Activated CD8-positive, alpha-beta memory T cell treated with anti-CD3 and anti-CD28 coated beads, Interleukin-2, amount 50 U/mL, for 4 hours (primary cell): ENCODE results near the gene CERCAM.

Experiments
- DNase-seq: peaks from one replicate; pipeline ENCODE4 v3.0.0-alpha.2; 2020

CERCAM gene, protein sequence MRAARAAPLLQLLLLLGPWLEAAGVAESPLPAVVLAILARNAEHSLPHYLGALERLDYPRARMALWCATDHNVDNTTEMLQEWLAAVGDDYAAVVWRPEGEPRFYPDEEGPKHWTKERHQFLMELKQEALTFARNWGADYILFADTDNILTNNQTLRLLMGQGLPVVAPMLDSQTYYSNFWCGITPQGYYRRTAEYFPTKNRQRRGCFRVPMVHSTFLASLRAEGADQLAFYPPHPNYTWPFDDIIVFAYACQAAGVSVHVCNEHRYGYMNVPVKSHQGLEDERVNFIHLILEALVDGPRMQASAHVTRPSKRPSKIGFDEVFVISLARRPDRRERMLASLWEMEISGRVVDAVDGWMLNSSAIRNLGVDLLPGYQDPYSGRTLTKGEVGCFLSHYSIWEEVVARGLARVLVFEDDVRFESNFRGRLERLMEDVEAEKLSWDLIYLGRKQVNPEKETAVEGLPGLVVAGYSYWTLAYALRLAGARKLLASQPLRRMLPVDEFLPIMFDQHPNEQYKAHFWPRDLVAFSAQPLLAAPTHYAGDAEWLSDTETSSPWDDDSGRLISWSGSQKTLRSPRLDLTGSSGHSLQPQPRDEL

DNA sequence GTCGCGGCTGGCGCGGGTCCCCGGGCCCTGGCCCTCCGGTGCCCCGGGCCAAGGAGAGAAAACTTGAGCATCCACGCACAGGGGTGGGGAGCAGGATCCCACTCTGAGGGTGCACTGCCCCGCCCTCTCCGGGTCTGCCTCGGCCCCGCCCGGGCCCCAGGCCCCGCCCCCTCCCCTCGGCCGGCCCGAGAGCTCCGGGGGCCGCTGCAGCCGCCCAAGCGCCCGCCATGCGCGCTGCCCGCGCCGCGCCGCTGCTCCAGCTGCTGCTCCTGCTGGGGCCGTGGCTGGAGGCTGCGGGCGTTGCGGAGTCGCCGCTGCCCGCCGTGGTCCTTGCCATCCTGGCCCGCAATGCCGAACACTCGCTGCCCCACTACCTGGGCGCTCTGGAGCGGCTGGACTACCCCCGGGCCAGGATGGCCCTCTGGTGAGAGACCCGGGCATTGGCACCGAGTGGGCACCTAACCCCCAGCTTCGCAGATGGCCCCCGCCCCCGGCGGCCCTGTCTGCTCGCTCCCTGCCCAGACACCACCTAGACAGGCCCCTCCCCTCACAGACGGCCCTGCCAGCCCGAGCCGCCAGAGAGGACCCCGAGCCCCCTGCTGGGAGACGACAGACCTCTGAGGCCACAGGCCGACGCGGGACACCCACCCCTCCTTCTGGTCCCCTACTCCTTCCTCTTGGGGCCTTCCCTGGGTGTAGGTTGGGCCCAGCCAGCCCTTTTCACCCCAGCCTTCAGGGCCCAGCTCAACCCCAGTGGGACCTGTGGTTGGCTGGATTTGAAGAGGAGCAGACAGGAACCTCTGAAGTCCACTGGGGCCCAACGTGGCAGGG is at the start of gene CERCAM:
Gene CERCAM, plus strand, starts transcription at position 207 of the 831 bp plus-strand sequence. Its CDS starts 21 bp downstream, at position 228.
- DNase-seq, result peak; percentile 63

DNA sequence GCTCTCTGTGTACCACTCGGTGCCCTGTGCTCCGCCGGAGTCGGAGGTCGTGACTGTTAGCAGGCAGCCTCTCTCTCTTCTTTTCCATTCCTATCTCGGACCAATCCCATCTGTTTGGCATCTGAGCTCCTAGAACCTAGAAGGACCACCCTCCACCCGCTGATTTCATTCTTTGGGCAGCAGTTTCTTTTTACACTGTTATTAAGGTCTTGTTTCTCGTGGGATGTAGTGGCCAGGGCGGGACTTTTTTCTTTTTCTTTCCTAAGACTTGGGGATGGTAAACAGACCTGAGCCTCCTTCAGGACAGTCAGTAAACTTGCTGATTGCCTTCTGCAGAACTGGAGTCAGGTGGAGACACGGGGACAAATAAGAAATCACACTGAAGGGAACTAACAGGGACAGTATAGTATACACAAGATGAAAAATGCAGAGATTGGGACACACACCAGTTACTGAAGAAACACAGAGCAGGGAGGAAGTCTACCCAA is 49.0 kb upstream of the CERCAM start:
- DNase-seq, result no peak

DNA sequence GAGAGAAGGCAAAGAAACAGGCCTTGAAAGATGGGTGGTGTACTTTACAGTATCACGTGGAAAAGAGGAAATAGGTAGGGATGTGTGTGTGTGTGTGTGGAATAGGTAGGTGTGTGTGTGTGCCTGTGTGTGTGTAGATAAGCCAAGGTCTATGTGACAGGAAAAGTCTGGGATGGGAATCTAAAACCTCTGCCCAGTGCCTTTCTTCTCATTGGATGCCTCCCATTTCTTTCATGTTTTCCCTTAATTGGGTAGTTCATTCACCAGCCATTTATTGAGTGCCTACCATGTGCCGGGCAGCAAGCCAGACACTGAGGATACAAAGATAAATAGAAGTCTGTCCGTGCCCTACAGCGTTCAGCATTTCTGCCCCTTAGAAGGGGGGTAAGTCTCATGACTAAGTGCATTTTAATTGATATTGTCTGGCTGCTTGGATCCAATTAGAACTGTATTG is 48.4 kb upstream of the CERCAM start:
- no peak for DNase-seq

DNA sequence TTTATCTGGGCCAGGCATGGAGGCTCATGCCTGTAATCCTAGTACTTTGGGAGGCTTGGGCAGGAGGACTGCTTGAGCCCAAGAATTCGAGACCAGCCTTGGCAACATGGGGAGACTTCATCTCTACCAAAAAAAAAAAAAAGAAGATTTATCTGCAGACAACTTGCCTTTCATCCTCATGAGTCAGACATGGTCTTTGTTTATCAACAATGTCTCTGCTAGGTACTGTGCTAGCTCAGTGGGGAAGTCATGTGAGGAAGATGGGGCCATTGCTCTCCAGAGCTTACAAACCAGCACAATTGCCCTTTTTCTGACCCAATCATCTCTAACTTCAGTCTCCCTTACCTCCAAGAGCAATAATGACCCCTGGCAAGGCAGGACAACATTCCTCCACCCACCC is 47.9 kb upstream of the CERCAM start:
- DNase-seq, result no peak

DNA sequence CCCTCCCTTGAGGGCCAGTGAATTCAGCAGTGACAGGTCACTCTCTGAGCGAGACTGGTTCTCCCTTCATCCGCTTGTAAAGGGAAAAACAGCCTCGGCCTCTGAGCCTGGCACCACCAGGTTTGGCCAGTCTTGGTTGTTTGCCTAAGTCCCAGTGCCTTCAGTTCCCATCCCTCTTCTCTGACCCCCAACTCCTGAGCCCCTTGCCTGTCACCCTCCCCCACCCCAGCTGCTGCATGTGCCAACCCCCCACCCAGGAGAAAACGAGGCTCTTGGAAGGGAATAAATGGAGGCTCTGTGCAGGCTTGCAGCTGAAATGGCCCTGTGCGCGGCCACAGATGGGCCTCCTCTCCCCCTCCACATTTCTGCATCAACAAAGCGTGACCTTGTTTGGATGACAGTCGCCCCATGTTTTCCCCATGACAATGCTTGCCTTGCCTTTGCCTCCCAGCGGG is 46.4 kb upstream of the CERCAM start:
- no peak for DNase-seq

DNA sequence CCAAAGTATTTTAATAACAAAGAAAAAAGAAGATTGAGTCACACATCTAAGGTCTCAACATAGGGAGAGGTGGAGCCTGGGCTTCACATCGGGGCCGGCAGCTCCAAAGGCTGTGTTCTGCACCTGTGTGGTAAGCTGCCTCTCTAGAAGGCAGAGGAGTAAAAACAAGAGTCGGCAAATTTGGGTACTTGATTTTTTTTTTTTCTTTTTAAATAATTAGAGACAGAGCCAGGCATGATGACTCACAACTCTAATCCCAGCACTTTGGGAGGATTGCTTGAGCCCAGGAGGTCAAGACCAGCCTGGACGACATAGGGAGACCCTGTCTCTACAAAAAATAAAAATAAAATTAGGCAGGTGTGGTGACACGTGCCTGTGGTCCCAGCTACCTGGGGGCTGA is 44.8 kb upstream of the CERCAM start:
- no peak for DNase-seq

DNA sequence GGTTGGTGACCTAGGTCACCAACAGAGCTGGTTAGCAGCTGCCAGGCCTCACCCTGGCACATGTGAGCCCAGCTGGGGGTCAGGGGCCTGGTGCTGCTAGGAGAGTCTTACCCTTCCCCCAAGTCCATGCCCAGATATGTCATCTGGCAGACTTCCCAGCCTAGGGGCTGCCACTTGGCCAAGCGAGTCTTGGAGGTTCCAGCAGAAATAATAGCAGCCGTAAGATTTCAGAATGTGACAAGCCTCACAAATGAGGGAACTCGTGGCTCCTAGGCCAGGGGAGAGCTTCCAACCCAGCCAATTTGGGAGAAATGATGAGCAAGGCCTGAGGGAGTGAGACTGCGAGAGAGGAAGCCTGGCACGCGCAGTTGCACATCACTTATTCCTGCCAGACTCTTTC is 38.4 kb upstream of the CERCAM start:
- DNase-seq, result no peak

DNA sequence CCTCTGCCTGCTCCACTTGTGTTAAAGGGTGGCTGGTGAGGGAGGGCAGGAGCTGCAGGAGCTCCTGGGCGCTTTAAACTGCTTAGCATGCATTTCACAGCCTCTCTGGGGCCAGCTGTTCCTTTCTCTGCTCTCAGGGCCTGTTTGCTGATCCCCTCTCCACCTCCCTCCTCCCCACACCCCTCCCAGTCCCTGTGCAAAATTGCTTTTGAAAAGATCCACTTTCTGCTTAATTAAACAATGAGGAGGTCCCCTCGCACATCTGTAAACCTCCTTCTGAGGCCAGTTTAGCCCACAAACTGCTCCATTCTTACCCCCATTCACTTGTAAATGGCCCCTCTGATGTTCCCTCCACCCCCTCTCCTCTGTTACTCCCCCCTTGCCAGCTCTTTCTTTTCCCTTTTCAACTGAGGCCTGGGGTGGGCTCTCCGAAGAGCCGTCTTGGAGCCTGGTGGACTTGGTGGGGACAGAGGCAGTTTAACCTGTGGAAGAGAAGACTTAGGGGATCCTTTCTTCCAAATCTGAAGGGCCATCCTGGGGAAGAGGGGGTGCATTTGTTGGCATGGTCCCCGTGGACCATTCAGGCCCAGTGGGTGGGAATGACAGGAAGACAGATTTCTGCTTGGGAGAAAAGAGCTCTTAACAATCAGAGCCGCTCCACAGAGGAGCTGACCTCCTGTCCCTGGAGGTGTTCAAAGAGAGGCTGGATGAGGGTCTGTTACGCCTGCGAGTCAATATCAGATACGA is 37.5 kb upstream of the CERCAM start:
- no peak for DNase-seq

DNA sequence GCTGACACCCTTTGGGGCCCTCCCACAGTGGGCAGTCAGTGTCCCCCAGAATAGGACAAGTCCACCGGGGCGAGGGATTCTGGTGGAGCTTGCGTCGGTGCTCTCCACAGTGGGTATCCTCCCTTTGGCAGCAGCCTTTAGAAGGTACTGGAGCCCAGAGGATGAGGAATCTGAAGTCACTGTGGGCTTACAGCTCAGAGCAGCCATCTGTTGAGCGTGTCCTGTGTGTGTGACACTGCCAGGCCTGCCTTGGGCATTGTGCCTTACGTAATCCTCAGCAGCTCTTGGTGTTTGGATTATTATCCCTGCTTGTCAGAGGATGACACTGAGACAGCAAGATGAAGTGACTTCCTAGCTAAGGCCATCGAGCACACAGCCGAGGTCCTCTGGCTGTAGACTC is 36.9 kb upstream of the CERCAM start:
- DNase-seq, result no peak

DNA sequence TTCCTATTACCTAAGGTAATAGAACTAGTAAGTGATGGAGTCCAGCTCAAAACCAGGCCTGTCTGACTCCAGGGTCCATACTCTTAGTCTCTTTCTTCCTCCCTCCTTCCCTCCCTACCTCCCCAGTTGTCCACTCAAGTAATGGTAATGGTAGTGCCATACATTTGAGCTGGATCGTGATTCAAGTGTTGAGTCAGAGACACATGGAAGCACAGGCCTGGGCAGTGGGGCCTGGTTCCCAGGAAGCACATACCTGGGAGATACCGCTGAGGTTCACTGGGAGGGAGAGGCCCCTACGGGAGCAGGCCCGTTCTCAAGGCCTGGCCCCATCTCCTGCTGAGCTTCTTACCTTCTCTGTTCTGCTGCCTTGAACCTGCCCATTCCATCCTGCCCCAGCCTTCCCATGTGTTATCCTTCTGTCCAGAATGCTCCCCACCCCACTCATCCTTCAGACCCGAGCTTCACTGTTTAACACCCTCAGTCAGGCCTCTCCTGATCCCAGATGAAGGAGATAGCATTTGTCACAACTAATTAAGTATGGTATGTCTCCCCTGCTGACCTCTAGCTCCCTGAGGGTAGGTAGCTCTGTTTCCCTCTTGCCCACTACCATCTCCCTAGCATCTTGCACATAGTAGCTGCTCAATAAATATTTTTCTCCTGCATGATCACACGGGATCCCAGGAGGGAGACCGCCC is 35.7 kb upstream of the CERCAM start:
- no peak for DNase-seq

DNA sequence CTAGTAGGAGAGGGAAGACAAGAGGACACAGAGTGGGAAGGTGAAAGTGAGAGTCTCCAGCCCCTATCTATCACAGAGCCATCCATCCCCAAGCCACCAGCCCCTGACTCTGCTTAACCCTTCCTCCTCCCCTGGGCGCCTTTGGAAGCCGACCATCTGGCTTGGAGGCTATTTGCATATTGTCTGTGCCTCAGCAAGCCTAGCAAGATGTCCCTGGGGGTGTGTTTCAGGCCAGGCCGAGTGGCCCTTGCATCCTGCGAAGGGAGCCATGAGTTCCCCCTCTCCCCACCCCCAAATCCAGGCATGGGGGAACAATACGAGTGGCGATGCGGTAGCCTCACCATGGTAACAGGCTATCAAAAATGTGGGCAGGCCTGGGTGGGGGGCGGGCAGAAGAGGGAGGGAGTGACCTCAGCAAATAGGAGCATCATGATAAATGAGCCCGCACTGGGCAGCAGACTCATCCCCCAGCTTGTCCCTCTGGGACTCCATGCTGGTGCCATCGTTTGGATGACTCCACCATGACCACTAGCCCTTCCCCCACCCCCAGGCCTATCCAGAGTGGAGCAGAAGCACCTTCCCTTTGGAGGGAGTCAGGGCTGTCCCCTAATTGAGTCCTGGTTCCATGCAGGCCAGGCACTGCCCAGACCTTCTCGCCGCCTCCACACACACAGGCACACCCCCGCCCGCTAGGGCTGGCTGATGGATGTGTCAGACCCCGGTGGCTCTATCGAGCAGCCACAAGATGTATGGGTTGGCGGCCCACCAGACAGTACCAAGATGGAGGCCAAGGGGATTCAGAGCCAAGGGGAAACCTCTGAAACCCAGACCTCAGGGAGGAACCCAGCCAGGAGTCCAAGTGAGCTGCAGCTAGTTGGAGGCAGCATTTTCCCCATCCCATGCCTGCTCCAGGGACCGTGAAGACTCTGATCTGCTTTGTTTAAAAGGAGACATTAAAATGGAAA is 34.9 kb upstream of the CERCAM start:
- no peak for DNase-seq

DNA sequence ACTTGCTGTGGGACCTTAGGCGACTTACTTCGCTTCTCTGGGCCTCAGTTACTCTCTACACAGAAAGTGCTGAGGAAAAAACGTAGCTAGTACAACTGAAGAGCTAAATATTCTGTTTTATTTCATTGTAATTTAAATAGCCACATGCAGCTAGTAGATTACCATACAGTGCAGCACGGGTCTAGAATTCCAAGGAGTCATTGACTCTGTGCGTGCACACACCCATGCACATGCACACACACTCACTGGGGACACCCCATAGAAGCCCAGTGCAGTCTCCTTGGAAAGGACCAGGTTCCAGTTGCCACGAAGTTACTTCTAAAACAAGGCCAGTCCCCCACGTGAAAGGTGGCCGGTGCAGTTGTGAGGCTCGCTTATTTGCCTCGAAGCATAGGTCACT is 32.5 kb upstream of the CERCAM start:
- DNase-seq, result no peak

DNA sequence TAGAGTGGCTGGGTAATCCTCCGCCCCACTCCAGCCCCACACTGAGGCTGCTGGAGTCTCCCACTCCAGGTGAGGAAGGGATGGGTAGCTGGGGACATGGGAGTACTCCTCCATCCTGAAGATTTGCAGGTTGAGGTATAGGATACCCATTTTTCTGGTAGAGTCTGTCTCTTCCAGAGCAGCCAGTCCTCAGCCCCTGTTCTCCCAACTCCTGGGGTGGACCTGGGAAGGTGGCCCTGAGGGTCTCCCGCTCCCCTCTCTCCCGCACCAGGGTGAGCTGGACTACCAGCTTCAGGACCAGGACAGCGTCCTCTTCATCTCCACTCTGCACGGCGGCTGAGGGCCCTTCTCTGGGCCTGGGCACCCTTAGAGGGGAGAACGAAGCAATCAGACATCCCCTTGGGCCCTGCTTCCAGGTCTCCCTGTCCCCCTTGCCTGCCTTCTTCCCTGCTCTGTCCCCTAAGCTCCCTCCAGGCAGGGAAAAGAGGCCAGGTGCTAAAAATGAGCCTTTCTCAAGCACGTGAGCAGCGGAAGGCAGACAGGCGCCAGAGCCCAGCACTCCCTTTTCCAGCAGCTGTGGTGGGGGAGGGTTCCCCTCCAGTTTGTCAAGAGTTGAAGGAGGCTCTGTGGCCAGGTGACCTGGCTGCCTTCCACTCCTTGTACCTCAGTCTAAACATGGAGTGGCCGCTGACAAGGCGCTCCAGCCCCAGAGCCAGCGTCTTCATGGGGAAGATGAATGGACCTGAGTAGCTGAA is 31.1 kb upstream of the CERCAM start:
- DNase-seq, result no peak

DNA sequence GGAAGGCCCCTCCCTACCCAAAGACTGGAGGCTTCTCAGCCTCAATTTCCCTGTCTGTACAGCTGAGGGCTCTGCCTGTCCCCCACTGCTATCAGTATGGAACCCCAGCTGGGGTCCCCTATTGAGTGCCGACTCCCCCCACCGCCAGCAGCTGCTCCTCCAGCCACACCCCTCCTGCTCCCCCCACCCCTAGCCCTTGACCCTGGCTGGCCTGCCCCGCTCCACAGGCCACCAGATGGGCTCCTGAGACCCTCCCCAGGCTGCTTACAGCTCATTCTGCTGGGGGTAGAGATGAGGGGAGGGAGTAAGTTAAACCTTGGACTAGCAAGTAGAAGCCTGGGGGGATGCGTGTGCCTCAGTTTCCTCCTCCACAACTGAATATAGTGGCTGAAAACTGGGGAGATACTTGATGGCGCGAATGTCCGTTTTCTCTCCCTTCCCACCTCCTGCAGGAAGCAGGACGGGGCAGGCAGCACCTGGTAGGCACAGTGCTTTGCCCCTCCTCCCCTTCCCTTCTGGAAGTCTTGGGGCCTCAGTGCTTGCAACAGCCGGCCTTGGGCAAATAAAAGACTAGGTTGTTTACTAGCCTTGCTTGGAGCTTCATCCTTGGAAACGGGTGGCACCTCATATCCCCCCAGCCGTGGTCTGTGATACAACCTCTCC is 30.4 kb upstream of the CERCAM start:
- DNase-seq, result no peak

DNA sequence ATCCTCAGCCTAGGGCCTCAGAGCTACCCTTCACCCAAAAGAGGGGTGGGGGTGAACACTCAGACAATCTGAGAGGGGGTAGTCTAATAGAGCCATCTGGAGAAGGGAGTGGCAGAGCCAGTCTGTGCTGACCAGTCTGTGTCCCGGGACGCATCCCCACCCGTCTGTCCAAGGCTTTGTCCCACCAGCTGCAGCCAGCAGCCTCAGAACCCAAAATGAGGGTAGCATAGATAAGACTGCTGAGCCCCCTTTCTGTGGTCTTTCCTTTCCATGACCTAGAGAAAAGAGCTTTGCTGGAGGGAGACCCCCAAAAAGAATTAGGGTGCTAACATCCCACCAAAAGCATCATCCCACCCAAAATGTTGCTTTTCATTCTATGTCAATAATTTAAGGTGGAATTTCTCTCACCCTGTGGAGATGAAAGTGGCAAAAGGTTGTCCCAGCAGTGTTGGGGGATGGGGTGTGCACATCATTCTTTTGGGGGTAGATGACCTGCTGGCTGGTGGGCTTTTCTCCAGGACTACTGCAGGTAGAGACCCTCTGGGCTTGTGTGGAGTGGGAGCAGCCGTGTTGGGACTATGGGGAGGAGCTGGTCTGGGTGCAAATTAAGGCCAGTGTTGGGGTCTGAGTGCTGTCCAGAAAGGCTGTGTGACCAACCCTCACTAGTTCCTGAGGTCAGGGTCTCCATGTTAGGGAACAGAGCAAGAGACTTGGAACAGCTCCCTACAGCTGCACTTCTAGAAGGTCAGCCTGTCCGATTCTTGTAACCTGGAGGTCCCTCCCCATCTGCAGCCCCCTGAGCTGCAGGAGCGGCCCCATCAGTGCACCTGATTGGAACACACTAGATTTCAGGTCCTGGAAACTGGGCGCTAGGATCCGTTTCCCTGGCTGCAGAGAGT is 29.6 kb upstream of the CERCAM start:
- no peak for DNase-seq

DNA sequence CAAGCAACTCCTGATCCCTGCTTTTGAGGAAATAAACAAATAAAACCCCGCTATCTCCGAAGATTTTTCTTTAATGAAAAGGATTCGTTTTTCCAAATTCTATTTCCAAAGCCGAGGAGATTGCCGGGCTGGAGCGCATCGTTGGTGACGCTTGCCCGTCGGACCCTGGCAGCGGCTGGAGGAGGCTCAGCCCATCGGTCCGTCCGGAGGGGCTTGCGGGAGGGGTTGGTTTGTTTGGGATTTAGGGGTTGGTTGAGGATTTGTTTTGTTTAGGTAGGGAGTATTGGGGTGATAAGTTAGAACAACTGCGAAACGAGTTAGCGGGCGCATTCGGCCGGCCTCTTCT is 28.7 kb upstream of the CERCAM start:
- no peak for DNase-seq

DNA sequence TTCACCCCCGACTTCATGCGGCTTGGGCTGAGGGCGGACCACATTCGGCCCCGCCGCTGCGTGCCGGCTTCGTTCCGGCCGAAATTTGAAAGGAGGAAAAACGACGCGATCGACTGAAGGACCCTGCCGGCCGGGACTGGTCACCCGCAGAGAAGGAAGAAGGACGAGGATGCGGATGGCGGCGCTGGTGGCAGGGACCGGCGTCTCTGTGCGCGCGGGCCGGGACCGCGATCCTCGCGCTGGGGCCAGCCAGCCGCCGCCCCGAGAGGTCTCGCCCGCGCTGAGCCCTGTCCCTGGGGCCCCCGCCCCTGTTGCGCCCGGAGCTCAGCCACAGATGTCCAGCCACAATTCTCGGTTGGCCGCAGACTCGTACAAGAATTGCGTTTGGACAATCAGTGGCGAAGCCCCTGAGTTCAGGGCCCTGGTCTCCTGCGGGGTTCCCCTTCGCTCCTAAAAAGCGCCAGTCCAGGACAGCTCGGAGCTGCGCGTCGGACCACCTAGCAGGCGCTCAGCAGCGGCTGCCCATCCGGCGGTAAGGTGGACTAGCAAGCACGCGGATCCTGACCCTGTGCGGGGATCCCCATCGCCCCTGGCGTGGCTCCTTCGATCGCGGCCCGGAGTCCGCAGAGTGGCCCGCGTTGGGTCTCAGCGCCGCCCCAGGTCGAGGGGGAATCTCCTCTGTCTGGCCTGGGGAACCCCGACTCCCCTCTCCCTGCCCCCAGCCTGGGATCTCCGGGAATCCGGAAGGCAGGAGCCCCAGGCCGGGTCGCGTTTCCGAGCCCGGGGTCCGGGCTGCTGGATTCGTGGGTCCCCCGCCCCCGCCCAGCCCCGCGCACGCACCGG is 28.1 kb upstream of the CERCAM start:
- DNase-seq, result no peak
